IMR-90 (cell line): ENCODE measurements around the gene PXYLP1. TPM values are rescaled to one million over a fixed set of nuclear protein-coding genes. Genes with fewer than 3 reads are reported as not detected.

ENCODE experiments used
- ATAC-seq: fragments of 200-7000 bp; cut with Tn5 transposase; 2 replicates; pipeline ENCODE4 v1.9.1; 2020; ENCODE audit warnings: low read depth, mild to moderate bottlenecking, moderate library complexity
- BruUV-seq: library from RNA; stranded (reverse); fragments of 400-500 nt; replicated peaks from 2 replicates; lab custom pipeline; 2021; lab: Mats Ljungman, UMichigan
- CTCF ChIA-PET: fragments of 300-600 bp; formaldehyde crosslinking; extraction: SDS; loops from one replicate; lab custom pipeline; 2021; ENCODE audit warnings: antibody characterized with exemption; lab: Yijun Ruan, JAX
- POLR2A ChIA-PET: fragments of 300-600 bp; sonication (Branson Sonifier 250); formaldehyde crosslinking; loops from one replicate; lab custom pipeline; 2022; ENCODE audit warnings: antibody characterized with exemption; ENCODE audit not compliant: unreplicated experiment; lab: Charles Lee
- DNase-seq: peaks from one replicate; pipeline ENCODE4 v3.0.0; 2013
- H2AFZ ChIP-seq: replicated peaks from 2 replicates; pipeline ENCODE3; 2013; ENCODE audit warnings: low read length, mild to moderate bottlenecking; ENCODE audit not compliant: poor library complexity
- H2AK5ac ChIP-seq: 2 replicates; pipeline ENCODE4 v1.6.1; 2013; ENCODE audit warnings: low read depth, low read length, inconsistent platforms
- H2AK9ac ChIP-seq: replicated peaks from 2 replicates; pipeline ENCODE3; 2013; ENCODE audit warnings: mild to moderate bottlenecking, low read depth, low read length, moderate library complexity; ENCODE audit not compliant: poor library complexity
- H2BK120ac ChIP-seq: 2 replicates; pipeline ENCODE4 v1.6.1; 2013; ENCODE audit warnings: low read depth, low read length, inconsistent platforms
- H2BK15ac ChIP-seq: 3 replicates; pipeline ENCODE4 v1.6.1; 2013; ENCODE audit warnings: low read depth, low read length, inconsistent platforms
- H2BK20ac ChIP-seq: 2 replicates; pipeline ENCODE4 v1.6.1; 2013; ENCODE audit warnings: low read depth, mild to moderate bottlenecking, inconsistent platforms, low read length, moderate library complexity
- H2BK5ac ChIP-seq: 2 replicates; pipeline ENCODE4 v1.6.1; 2013; ENCODE audit warnings: mild to moderate bottlenecking, low read depth, low read length, inconsistent platforms; ENCODE audit not compliant: poor library complexity, severe bottlenecking
- H3K14ac ChIP-seq: replicated peaks from 2 replicates; pipeline ENCODE4 v1.6.1; 2013; ENCODE audit warnings: low read depth, low read length, inconsistent platforms
- H3K18ac ChIP-seq: 2 replicates; pipeline ENCODE4 v1.6.1; 2013; ENCODE audit warnings: low read depth, low read length, control low read depth
- H3K23ac ChIP-seq: 2 replicates; pipeline ENCODE4 v1.6.1; 2013; ENCODE audit warnings: low read depth, low read length, inconsistent platforms
- H3K27ac ChIP-seq: 2 replicates; pipeline ENCODE4 v1.5.1; 2013; ENCODE audit warnings: mild to moderate bottlenecking, control low read depth, low read length; ENCODE audit not compliant: insufficient read depth
- H3K27me3 ChIP-seq: 2 replicates; pipeline ENCODE4 v1.6.1; 2013; ENCODE audit warnings: low read length; ENCODE audit not compliant: control insufficient read depth, insufficient read depth
- H3K36me3 ChIP-seq: 2 replicates; pipeline ENCODE4 v1.6.1; 2013; ENCODE audit warnings: low read length, mixed read lengths; ENCODE audit not compliant: control insufficient read depth, insufficient read depth
- H3K4ac ChIP-seq: 2 replicates; pipeline ENCODE4 v1.6.1; 2013; ENCODE audit warnings: low read depth, low read length, inconsistent platforms
- H3K4me1 ChIP-seq: 2 replicates; pipeline ENCODE4 v1.6.1; 2013; ENCODE audit warnings: low read length, mixed read lengths; ENCODE audit not compliant: control insufficient read depth, insufficient read depth
- H3K4me2 ChIP-seq: 2 replicates; pipeline ENCODE4 v1.6.1; 2013; ENCODE audit warnings: low read depth, mild to moderate bottlenecking, control low read depth, low read length, moderate library complexity
- H3K4me3 ChIP-seq: 2 replicates; pipeline ENCODE4 v1.5.1; 2013; ENCODE audit warnings: low read depth, mild to moderate bottlenecking, control low read depth, low read length, moderate library complexity; ENCODE audit not compliant: insufficient read depth
- H3K56ac ChIP-seq: 2 replicates; pipeline ENCODE4 v1.6.1; 2013; ENCODE audit warnings: low read length, inconsistent platforms; ENCODE audit not compliant: insufficient read depth; ENCODE audit errors: extremely low read depth
- H3K79me1 ChIP-seq, 2 experiments: 2 replicates each; pipeline ENCODE4 v1.6.1; 2013; ENCODE audit warnings: low read length in 2 of 2, inconsistent platforms in 1 of 2, low read depth in 1 of 2
- H3K9ac ChIP-seq: 2 replicates; pipeline ENCODE4 v1.6.1; 2013; ENCODE audit warnings: low read depth, low read length, control low read depth
- H3K9me1 ChIP-seq: 2 replicates; pipeline ENCODE4 v1.6.1; 2013; ENCODE audit warnings: low read length, inconsistent platforms; ENCODE audit not compliant: insufficient read depth
- H3K9me3 ChIP-seq: 2 replicates; pipeline ENCODE4 v1.6.1; 2013; ENCODE audit warnings: low read length; ENCODE audit not compliant: control insufficient read depth, insufficient read depth
- H4K20me1 ChIP-seq: 2 replicates; pipeline ENCODE4 v1.6.1; 2013; ENCODE audit warnings: low read length, inconsistent platforms; ENCODE audit not compliant: insufficient read depth
- H4K5ac ChIP-seq: 2 replicates; pipeline ENCODE4 v1.6.1; 2013; ENCODE audit warnings: mild to moderate bottlenecking, low read depth, low read length, control low read depth
- H4K8ac ChIP-seq, 2 experiments: 2 replicates each; pipeline ENCODE4 v1.6.1; 2013; ENCODE audit warnings: low read depth in 2 of 2, low read length in 2 of 2, control low read depth in 1 of 2, inconsistent platforms in 1 of 2
- H4K91ac ChIP-seq: 2 replicates; pipeline ENCODE4 v1.6.1; 2013; ENCODE audit warnings: low read depth, low read length, inconsistent platforms; ENCODE audit not compliant: insufficient read depth
- BHLHE40 ChIP-seq: fragments of 150-350 bp; IDR thresholded peaks from 2 replicates; pipeline ENCODE4 v1.6.1; 2016; ENCODE audit warnings: mild to moderate bottlenecking, low read depth, low read length
- CHD1 ChIP-seq: IDR thresholded peaks from 2 replicates; pipeline ENCODE4 v1.6.1; 2012; ENCODE audit warnings: low read depth, low read length, improper control_type of control experiment
- ELK1 ChIP-seq: fragments of 150-350 bp; IDR thresholded peaks from 2 replicates; pipeline ENCODE4 v1.6.1; 2016; ENCODE audit warnings: low read depth, mild to moderate bottlenecking, low read length, moderate library complexity, borderline replicate concordance
- FOS ChIP-seq: fragments of 150-350 bp; IDR thresholded peaks from 2 replicates; pipeline ENCODE4 v1.6.1; 2016; ENCODE audit warnings: low read depth, low read length
- MAFK ChIP-seq: IDR thresholded peaks from 2 replicates; pipeline ENCODE4 v1.6.1; 2012; ENCODE audit warnings: low read depth, low read length, improper control_type of control experiment
- MAZ ChIP-seq: IDR thresholded peaks from 2 replicates; pipeline ENCODE4 v1.6.1; 2012; ENCODE audit warnings: low read depth, mild to moderate bottlenecking, low read length, improper control_type of control experiment, moderate library complexity, borderline replicate concordance
- NFE2L2 ChIP-seq: fragments of 150-350 bp; IDR thresholded peaks from 2 replicates; pipeline ENCODE4 v1.6.1; 2016; ENCODE audit warnings: low read depth, mild to moderate bottlenecking, low read length
- RAD21 ChIP-seq: IDR thresholded peaks from 2 replicates; pipeline ENCODE4 v1.6.1; 2012; ENCODE audit warnings: low read length, improper control_type of control experiment
- RCOR1 ChIP-seq: IDR thresholded peaks from 2 replicates; pipeline ENCODE4 v1.6.1; 2012; ENCODE audit warnings: mild to moderate bottlenecking, low read length, improper control_type of control experiment; ENCODE audit not compliant: insufficient replicate concordance
- RFX5 ChIP-seq: IDR thresholded peaks from 2 replicates; pipeline ENCODE4 v1.8.0; 2012; ENCODE audit warnings: low read depth, mild to moderate bottlenecking, low read length, moderate library complexity
- SMC3 ChIP-seq: fragments of 150-350 bp; IDR thresholded peaks from 2 replicates; pipeline ENCODE4 v1.6.1; 2016; ENCODE audit warnings: low read depth, mild to moderate bottlenecking, antibody characterized with exemption, low read length, moderate library complexity
- USF2 ChIP-seq: fragments of 150-350 bp; IDR thresholded peaks from 2 replicates; pipeline ENCODE4 v1.6.1; 2017; ENCODE audit warnings: mild to moderate bottlenecking, antibody characterized with exemption, low read length, low read depth
- WGBS, 2 experiments: methylation state at CpG; one replicate each; pipeline versions ENCODE4 v1.1.5 to v1.1.7; 2013; ENCODE audit warnings: missing lambda C conversion rate in 2 of 2; ENCODE audit not compliant: insufficient read length in 1 of 2; ENCODE audit errors: extremely low coverage in 2 of 2; 5-methylcytosine and 5-hydroxymethylcytosine counted together
- dilution Hi-C: fragments of 300-500 bp; cut with HindIII; formaldehyde crosslinking; loops from one replicate; pipeline ENCODE4 v1.14.3; 2018; ENCODE audit warnings: low sequenced_read_pairs; ENCODE audit not compliant: unreplicated experiment
- in situ Hi-C: fragments of 300-500 bp; cut with MboI; formaldehyde crosslinking; loops from 3 replicates; pipeline ENCODE4 v1.14.3; 2019; ENCODE audit warnings: low sequenced_read_pairs, inconsistent platforms, mixed read lengths
- intact Hi-C: fragments of 100-400 bp; cut with micrococcal nuclease; formaldehyde crosslinking; loops from 2 replicates; pipeline ENCODE4 v1.10.0; 2022
- polyA plus RNA-seq, 3 experiments: library from polyadenylated mRNA; depleted of rRNA; stranded (reverse); fragments of >200 nt; gene quantifications; 2 replicates each; pipeline ENCODE4 v1.2.3, GENCODE V29; 2012; ENCODE audit warnings: low replicate concordance in 1 of 3
- total RNA-seq: library from RNA; depleted of rRNA; stranded (reverse); fragments of >200 nt; gene quantifications from 2 replicates; pipeline ENCODE4 v1.2.3, GENCODE V29; 2012
- TF ChIP-seq, protein P1 (sequence below): conservative IDR thresholded peaks from 2 replicates; pipeline ENCODE4 v1.5.1; 2012; ENCODE audit warnings: mild to moderate bottlenecking, low read depth, low read length, improper control_type of control experiment

Gene PXYLP1
- total and polyA plus RNA-seq, 2 of the 4 experiments (the other 2 are of a cell fraction) = 11.7 to 15.6 TPM

GRCh38 chr3:141246958-141247301, 15.3 kb downstream of the PXYLP1 start (continued):
- no peak for TF ChIP-seq USF2

DNA sequence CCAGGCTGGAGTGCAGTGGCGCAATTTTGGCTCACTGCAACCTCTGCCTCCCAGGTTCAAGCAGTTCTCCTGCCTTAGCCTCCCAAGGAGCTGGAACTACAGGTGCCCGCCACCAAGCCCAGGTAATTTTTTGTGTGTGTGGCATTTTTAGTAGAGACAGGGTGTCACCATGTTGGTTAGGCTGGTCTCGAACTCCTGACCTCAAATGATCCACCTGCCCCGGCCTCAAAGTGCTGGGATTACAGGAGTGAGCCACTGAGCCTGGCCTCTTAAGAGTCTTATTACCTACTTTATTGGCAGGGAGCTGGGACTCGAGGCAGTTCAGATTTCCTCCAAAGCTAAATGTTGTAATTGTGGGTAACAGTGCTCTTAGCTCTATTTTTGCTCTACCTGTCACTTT, 16.4 kb downstream of the PXYLP1 start:
- no peak for ATAC-seq
- Histone ChIP-seq H3K4me3 (no peak overlapping the region), H3K14ac (no peak overlapping the region), H2AFZ (no peak overlapping the region), H2AK5ac (no peak overlapping the region), H4K20me1 (no peaks in the 10 kb centered on the region), H3K18ac (no peak overlapping the region), H3K23ac (no peak overlapping the region), H2BK15ac (no peak overlapping the region), H3K56ac (no peak overlapping the region), H3K27me3 (no peaks in the 10 kb centered on the region), H2BK120ac (no peak overlapping the region), H3K9me3 (no peaks in the 10 kb centered on the region), H3K27ac (no peak overlapping the region), H3K9me1 (peaks cover 9% of the 10 kb centered on the region; the same call in 1 of the 2 replicates), H4K8ac (no peak overlapping the region), H3K4me1 (peaks cover 4% of the 10 kb centered on the region; the same call in 1 of the 2 replicates), H3K4me2 (no peak overlapping the region), H2AK9ac (no peak overlapping the region), H3K9ac (no peak overlapping the region), H3K36me3 (no peaks in the 10 kb centered on the region), H3K79me1 (peaks cover 0 to 5% of the 10 kb centered on the region in 2 experiments; a peak in 1 of 4 replicates), H4K91ac (no peak overlapping the region), H3K4ac (no peak overlapping the region), H2BK20ac (no peak overlapping the region), H4K5ac (no peak overlapping the region), H2BK5ac (no peak overlapping the region)
- DNase-seq = no peak
- no CpG with 5 or more reads among the region's 5 CpGs for WGBS, 2 experiments
- in situ Hi-C loops = no loop called here
- intact Hi-C loops = no loop called here
- TF ChIP-seq MAZ = no peak
- TF ChIP-seq SMC3 = no peak
- TF ChIP-seq ELK1 = no peak
- no peak for TF ChIP-seq RAD21
- no peak for TF ChIP-seq CHD1
- no peak for TF ChIP-seq NFE2L2
- TF ChIP-seq, protein P1, sequence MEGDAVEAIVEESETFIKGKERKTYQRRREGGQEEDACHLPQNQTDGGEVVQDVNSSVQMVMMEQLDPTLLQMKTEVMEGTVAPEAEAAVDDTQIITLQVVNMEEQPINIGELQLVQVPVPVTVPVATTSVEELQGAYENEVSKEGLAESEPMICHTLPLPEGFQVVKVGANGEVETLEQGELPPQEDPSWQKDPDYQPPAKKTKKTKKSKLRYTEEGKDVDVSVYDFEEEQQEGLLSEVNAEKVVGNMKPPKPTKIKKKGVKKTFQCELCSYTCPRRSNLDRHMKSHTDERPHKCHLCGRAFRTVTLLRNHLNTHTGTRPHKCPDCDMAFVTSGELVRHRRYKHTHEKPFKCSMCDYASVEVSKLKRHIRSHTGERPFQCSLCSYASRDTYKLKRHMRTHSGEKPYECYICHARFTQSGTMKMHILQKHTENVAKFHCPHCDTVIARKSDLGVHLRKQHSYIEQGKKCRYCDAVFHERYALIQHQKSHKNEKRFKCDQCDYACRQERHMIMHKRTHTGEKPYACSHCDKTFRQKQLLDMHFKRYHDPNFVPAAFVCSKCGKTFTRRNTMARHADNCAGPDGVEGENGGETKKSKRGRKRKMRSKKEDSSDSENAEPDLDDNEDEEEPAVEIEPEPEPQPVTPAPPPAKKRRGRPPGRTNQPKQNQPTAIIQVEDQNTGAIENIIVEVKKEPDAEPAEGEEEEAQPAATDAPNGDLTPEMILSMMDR = no peak
- no peak for TF ChIP-seq MAFK
- no peak for TF ChIP-seq FOS
- TF ChIP-seq RCOR1 = no peak
- no peak for TF ChIP-seq BHLHE40
- no peak for TF ChIP-seq RFX5
- BruUV-seq = no TSS peak
- CTCF ChIA-PET = interaction anchor here (1.2 to 2.7 kb wide), 2 partner anchors 17 to 25 kb away, joined by 3 to 9 read pairs; partner anchors contain the start of gene PXYLP1
- dilution Hi-C loops = no loop called here
- POLR2A ChIA-PET = no interaction called here
